ENCODE measurements around the gene MACROD1.
"Not testable (repeated sequence)": the region's sequence is repeated elsewhere in the genome, so short reads cannot be mapped to it uniquely, and the experiment has no call there.

Gene MACROD1

DNA sequence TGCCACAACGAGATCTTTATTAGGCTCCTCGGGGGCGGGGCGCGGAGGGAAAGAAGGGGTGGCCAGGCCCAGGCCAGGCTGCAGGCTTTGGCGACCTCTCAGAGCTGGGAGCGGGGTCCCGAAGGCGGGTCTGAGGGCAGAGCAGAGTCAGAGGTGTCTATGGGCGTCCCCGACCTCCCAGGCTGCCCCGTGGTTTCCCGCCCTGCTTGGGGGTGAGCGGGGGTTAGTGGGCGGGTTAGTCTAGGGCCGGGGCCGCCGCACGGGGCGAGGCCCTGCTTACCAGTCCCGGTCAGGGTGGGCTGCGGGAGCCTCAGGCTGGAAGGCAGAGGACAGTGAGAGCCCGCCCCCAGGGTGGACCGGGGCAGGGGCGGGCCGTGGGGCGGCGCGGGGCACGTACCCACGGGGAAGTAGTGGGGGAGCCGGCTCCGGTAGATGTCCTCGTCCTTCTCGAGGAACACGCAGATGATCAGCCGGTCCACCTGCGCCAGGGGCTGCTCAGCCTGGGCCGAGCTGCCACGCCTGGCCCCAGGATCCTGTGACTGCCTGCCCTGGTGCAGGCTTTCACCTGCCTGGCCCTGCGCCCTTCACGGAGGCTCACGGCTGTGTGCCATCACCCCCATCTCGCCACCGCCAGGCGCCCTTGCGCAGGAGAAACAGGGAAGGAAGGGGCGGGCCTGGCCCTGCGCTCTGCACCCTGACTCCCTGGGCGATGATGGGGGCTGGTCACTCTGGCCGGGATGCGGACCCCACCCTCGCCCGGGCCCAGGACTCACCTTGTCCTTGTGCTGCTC, 167.2 kb downstream of the MACROD1 start:
- DNase-seq (ENCODE audit: low read depth), result no peak

DNA sequence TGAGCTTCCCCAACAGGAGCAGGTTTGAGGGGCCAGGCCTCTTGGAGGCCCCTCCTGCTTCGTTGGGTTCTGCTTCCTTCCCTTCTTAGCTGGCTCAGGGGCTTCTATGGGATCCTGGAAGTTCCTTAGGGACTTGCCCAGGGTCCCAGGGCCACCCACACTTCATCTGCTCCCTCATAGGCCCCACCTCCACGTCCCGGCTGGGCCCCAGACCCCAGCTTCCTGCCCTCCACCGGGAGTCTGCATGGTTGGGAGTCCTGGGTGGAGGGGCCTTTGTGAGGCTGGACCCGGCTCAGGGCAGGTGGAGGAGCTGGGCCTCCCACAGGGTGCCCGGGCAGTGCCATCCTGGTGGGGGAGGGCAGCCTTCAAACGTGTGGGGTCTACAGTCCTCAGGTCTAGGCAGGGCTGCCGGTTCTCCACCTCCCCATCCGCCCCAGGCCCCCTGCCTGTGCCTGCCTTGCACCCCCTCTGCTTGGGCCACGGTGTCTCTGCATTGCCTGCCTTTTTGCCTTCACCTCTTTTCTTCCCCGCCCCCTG, 168.0 kb downstream of the MACROD1 start:
- DNase-seq (ENCODE audit: low read depth), result no peak

DNA sequence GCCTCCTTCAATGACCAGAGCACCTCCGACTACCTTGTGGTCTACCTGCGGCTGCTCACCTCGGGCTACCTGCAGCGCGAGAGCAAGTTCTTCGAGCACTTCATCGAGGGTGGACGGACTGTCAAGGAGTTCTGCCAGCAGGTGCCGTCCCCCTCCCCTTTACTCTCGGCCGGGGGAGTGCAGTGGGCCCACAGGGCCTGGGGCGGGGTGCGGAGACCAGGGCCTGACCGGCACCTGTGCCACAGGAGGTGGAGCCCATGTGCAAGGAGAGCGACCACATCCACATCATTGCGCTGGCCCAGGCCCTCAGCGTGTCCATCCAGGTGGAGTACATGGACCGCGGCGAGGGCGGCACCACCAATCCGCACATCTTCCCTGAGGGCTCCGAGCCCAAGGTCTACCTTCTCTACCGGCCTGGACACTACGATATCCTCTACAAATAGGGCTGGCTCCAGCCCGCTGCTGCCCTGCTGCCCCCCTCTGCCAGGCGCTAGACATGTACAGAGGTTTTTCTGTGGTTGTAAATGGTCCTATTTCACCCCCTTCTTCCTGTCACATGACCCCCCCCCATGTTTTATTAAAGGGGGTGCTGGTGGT, 168.7 kb downstream of the MACROD1 start:
- DNase-seq (ENCODE audit: low read depth), result no peak

DNA sequence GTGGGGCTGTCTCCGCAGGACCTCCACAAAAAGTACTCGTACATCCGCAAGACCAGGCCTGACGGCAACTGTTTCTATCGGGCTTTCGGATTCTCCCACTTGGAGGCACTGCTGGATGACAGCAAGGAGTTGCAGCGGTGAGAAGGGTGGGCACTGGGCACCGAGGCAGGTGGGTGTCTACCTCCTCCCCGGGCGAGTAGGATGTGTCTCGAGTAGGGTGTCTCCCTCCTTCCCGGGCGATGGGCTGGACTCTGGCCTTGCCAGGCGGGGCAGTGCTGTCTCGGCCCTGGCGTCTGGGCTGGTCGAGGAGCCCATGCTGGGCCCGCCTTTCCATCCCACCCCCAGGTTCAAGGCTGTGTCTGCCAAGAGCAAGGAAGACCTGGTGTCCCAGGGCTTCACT, 169.4 kb downstream of the MACROD1 start:
- no peak for DNase-seq (ENCODE audit: low read depth)

DNA sequence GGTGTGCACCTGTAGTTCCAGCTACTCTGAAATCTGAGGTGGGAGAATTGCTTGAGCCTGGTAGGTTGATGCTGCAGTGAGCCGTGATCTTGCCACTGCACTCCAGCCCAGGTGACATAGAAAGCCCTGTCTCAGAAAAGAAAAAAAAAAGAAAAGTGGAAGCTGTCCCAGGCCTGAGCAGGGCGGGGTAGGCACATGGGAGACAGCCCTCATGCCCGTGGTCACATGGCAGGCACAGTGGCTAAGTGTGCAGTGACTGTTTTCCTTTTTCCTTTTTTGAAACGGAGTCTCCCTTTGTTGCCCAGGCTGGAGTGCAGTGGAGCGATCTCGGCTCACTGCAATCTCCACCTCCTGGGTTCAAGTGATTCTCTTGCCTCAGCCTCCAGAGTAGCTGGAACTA, 171.9 kb downstream of the MACROD1 start:
- DNase-seq (ENCODE audit: low read depth), result no peak

DNA sequence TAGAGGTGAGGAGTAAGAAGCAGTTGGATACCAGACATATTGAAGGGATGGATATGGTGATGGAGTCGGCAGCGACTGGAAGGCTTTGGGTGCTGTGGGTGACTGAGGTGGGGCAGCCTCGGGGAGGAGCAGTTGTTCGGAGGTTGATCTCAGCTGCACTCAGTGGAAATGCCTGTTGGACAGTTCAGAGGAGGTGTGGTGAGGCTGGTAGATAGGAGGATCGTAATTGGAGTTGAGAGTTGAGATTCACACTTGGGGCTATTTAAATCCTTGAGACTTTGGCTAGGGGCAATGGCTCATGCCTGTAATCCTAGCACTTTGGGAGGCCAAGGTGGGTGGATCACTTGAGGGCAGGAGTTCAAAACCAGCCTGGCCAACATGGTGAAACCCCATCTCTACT, 172.8 kb downstream of the MACROD1 start:
- no peak for DNase-seq (ENCODE audit: low read depth)

DNA sequence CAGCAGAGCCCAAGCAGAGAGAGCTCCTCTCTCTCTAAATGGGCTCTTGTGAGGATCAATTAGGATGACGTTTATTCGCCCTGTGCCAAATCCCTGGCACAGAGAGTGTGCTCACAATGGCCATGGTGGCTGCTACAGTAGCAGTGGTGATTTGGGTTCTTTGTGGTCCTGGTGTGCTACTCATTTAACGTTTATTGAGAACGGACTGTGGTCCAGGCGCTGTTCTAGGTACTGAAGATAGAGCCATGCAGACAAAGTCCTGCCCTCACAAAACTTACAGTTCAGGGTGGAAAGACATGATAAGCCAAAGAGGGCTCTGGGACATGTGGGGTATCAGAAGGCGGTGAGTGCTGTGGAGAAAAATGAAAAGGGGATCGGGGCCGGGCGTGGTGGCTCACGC, 174.4 kb downstream of the MACROD1 start:
- DNase-seq (ENCODE audit: low read depth), result no peak

DNA sequence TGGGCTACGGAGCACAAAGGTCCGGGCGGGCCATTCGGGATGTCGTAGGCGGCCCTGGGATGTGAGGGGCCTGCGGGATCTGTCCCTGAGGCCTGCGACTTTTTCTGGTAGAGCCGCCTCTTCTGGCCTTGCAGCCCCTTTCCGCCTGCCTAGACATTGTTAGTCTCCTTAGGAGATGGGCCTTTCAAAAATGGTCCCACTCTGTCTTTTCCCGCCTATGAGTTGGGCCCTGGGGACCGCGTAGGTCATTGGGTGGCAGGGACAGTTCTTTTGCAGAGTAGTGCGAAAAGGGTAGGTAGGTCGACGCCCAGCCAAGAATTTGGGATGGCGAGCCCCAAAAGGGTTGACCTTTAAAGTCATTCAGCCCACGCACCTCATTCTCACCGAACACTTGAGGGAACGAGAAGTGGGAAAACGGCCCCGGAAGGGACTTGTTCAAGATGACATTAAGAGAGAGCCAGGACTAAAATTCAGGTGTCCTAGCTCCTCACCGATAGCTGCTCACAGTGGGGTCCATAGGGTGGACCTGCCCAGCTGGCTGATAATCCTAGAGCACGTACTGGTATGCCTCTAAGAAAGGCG, 178.9 kb downstream of the MACROD1 start:
- DNase-seq (ENCODE audit: low read depth), result no peak

DNA sequence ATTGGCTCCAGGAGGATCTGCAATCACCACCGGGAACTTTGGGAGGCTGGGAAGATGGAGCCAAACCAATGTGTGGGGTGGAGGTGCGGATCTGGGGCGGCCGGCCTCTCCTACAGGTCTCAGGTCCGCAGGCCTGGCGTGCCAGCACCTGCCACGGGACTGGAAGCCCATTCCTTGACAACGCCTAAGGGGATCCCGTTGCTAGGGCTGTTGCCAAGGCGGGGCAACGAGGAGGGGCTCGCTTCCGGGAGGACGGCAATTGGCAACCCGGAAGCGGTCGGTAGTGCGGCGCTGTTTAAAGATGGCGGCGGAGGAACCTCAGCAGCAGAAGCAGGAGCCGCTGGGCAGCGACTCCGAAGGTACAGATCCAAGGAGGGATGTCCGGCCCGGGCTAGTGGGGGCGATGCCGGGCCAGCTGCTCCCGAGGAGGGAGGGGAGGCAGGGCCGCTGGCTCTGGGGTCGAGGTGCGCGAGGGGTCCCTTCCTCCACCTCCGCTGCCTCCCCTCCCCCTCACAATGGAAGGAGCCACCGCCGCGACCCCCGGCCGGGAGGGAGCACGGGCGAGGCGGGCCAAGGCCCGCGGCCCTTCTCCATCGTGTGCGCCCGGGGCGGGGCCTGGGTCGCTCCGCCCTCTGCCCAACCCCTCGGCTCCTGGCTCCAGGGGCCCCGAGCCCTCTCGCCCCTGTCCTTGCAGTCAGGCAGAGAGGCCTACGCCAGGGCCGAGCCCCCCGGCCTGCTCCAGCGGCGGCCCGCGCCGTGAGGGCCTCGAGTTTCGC, 179.6 kb downstream of the MACROD1 start, which contains the start of gene OTUB1:
OTUB1 (plus strand) TSS at position 283 of the 776 bp plus-strand sequence; CDS start at position 302, 19 bp downstream.
- DNase-seq (ENCODE audit: low read depth), result peak; percentile 84

DNA sequence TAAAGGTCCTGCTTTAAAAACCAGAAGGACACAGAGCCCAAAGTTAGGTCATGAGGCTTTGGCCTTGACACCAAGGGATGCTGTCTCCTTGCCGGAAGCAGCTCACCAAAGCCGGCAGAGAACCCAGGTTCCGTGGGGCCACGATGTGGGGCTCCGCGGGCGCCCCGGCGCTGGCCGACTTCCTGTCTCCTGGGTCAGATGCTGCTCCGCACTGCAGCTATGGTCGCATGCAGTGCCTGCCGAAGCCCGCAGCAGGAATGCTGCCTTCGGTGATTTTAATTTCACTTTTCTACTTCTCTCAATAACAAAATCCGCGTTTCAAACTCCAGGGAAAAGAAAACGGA, 180.1 kb downstream of the MACROD1 start:
- peak; percentile 46 for DNase-seq (ENCODE audit: low read depth)

DNA sequence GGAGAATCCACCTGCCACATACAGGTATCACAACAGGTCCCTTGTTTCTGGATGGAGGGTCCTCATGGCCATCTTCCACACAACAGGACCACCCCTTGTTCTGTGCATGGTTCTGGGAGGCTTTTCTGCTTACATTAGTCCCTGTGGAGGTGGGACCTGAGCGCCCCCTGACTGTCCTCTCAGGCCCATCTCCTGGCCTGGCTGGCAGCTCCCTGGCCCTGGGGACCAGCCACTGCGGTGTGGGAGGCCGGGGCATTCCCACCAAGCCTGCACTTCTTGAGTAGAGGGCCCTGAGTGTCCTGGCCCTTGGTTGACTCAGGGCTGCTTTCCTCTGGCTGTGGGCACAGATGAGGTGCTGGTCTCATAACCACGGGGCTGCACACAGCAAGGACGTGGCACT, 186.5 kb downstream of the MACROD1 start:
- no peak for DNase-seq (ENCODE audit: low read depth)

DNA sequence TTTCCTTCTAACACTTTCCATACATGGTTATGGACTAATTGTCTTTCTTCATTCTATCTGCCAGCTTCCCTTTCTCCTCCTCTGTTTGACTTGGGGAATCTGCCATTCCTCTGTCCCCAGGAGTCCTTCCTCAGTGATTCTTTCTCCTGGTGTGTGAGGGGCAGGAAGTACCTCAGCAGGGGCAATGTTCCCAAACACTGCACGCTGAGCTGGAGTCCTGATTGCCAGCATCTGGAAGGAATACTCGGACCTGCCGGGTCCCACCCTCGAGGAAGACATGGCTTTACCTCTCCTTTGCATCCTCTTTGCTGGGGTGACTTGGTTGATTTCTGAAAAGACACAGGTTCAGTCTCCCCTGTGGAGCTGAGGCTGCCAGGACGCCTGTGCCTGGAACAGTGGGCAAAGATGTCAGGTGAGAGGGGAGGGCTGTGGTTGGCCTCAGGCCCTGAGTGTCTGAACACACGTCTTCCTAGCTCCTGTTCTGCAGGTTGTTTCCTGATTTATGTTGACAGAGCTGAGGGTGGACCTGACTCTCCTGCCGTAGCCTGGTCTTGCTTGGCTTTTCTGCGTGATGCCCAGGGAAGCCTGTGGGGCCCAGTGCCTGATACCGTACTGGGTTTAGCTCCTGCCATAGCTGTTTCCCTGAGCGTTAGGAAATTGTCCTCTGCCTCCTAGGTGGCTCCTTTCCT, 187.2 kb downstream of the MACROD1 start:
- no peak for DNase-seq (ENCODE audit: low read depth)

DNA sequence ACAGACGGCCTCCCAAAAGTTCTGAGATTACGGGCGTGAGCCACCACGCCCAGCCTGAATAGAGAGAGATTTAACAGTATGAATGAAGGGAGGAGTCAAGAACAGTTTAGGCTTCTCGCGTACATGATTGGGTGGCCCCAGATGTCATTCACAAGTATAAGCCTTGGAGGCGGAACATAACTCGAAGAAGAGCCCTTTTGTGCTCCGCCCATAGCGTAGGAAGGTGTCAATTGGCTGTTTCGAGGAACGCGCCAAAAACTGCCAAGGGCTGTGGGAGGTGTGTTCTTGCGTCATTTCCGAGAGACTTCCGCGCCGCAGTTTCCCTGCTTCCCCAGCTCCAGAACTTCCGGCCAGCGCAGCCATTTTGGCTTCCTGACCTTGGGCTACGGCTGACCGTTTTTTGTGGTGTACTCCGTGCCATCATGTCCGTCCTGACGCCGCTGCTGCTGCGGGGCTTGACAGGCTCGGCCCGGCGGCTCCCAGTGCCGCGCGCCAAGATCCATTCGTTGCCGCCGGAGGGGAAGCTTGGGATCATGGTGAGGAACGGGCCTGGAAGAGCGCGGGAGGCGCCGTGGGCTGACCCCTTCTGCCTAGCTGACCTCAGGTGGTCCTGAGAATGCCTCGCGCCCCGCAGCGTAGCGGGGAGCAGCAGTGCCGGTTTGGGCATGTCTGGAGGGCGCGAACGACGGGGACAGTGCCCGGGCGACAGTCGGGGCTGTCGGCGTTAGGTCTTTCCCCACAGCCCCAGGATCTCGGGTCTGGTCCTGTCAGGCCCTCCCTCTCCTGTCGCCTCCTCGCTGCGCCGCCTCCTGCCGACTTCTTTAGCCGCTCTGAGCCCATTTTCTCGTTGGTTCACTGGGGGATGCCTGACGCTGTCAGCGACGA, 191.4 kb downstream of the MACROD1 start, which contains the start of gene COX8A:
COX8A (plus strand) TSS at position 362 of the 885 bp plus-strand sequence; CDS start at position 423, 61 bp downstream.
- peak; percentile 90 for DNase-seq (ENCODE audit: low read depth)

DNA sequence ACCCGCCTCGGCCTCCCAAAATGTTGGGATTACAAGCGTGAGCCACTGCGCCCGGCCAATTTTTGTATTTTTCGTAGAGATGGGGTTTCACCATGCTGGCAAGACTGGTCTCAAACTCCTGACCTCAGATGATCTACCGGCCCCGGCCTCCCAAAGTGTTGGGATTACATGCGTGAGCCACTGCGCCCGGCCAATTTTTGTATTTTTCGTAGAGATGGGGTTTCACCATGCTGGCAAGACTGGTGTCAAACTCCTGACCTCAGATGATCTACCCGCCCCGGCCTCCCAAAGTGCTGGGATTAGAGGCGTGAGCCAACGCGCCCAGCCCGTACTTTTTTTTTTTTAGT, 192.0 kb downstream of the MACROD1 start:
- not testable (repeated sequence) for DNase-seq (ENCODE audit: low read depth)

DNA sequence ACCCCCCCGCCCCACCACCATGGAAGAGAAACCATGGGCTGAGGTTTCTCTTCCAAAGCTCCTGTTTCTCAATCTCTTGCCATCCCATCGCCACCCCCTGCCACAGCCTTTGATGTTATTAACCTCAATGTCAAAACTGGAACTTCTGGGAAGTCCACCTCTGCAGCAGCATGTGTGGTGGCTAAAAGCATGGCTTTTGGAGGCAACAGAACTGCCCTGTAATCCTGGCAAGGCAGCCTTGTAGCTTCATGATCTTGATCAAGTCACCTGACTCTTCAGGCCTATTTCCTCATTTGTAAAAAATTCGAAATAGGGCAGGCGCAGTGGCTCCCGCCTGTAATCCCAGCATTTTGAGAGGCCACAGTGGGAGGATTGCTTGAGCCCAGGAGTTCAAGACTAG, 195.0 kb downstream of the MACROD1 start:
- DNase-seq (ENCODE audit: low read depth), result no peak

DNA sequence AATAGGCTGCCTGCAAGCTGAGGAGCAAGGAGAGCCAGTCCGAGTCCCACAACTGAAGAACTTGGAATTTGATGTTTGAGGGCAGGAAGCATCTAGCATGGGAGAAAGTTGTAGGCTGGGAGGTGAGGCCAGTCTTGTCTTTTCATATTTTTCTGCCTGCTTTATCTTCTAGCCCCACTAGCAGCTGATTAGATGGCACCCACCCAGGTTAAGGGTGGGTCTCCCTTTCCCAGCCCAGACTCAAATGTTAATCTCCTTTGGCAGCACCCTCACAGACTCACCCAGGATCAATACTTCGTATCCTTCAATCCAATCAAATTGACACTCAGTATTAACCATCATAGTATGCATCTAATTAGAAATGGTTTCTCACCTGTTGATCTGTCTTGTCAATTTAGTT, 196.5 kb downstream of the MACROD1 start:
- DNase-seq (ENCODE audit: low read depth), result no peak

DNA sequence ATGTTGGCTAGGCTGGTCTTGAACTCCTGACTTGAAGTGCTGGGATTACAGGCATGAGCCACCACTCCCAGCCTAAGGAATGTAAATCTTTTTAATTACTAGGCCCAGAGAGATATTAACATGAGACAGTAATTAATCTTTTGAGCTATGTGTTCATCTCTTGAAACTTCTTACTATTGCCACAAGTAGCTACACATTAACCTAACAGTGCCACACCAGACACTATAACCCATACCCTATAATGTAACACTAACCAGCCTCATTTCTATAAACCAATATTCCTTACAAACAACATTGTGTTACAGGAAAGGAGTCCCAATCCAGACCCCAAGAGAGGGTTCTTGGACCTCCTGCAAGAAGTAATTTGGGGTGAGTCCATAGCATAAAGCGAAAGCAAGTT, 199.5 kb downstream of the MACROD1 start:
- DNase-seq (ENCODE audit: low read depth), result no peak

DNA sequence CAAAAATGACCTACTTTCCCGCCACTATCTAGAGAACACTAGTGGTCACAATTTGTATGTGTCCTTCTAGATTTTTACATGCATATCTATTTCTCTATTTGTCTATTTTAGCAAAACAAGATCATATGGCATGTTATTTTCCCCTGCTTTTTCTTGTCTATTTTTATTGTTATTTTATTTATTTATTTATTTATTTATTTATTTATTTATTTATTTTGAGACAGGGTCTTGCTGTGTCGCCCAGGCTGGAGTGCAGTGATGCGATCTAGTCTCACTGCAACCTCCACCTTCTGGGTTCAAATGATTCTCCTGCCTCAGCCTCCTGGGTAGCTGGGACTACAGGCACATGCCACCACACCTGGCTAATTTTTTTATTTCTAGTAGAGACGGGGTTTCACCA, 202.0 kb downstream of the MACROD1 start:
- DNase-seq (ENCODE audit: low read depth), result not testable (repeated sequence)

DNA sequence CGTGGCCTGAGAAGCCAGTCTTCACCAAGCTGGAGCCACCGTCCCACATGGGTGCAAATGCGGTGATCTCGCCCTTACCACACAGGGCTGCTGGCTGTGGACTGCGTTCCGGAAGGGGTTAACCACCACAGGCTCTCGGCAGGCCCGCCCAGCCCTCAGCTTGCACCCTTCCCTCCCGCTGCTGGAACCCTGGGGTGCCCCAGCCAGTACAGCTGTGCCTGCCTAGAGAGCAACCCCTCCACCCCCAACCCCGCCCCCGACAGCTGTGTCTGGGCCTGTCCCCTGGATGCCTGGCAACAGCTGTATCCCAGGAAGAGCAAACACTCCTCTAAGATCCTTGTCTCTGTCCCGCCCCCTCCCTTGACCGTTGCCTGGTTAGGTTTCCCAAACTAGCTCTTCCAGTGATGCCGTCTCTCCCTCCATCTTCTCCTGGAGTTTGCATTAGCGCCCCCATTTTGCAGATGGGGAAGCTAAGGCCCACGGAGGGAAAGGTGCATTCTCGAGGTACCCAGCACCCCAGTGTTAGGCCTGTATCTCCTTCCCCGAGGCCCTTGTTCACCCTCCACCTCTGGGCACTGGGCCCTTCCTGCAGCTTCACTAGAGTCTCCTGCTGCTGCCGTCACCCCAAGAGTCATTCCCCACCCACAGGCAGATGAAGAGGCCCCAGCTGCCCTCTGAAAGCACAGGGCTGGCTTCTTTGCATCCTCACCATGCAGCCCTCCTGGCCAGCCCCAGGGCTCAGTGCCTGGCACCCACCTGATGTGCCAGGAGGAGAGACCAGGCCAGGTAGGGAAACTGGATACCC, 204.1 kb downstream of the MACROD1 start:
- DNase-seq (ENCODE audit: low read depth), result no peak

DNA sequence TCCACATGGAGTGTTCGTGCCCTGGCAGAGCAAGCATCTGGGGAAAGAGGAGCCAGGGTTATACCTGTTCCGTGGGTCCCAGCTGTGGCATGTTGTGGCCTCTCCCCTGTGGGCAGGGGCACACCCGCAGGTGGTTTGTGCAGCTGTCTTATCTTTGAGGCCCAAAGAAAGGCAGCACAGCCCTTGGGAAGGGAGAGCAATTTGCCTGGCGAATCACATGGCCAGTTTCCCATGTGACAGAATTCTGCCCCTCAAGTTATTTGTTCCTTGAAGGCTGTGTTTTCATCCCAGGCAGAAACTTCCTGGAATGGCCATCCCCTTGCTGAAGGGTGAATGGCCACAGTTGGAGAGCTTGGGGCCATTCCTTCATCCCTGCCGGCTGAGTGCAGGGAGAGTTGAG, 207.9 kb downstream of the MACROD1 start:
- no peak for DNase-seq (ENCODE audit: low read depth)

All from activated T-helper 9 cell treated with anti-CD3 and anti-CD28 coated beads, Interleukin-2, amount 50 U/mL, for 16 hours (primary cell).